Mesendoderm (in vitro differentiated cells): ENCODE data around the gene DSCAML1.

Experiments
- DNase-seq: peaks from one replicate; pipeline ENCODE4 v3.0.0; 2013
- H2AK5ac ChIP-seq: 2 replicates; pipeline ENCODE4 v1.6.1; 2013; ENCODE audit warnings: low read length, inconsistent platforms
- H2BK120ac ChIP-seq: 2 replicates; pipeline ENCODE4 v1.6.1; 2013; ENCODE audit warnings: low read depth, mild to moderate bottlenecking, low read length, moderate library complexity, mixed read lengths
- H2BK15ac ChIP-seq: replicated peaks from 2 replicates; pipeline ENCODE4 v1.6.1; 2013; ENCODE audit warnings: low read depth, mild to moderate bottlenecking, moderate library complexity
- H2BK5ac ChIP-seq: 2 replicates; pipeline ENCODE4 v1.6.1; 2013; ENCODE audit warnings: low read length, inconsistent platforms
- H3K18ac ChIP-seq: 2 replicates; pipeline ENCODE4 v1.6.1; 2013; ENCODE audit warnings: mild to moderate bottlenecking, low read length, mixed read lengths
- H3K23ac ChIP-seq: one replicate; pipeline ENCODE4 v1.6.1; 2013; ENCODE audit warnings: low read length
- H3K27ac ChIP-seq: 2 replicates; pipeline ENCODE4 v1.5.1; 2013; ENCODE audit warnings: low read depth, mild to moderate bottlenecking, inconsistent platforms, low read length, moderate library complexity
- H3K27me3 ChIP-seq: 2 replicates; pipeline ENCODE4 v1.6.1; 2013; ENCODE audit warnings: low read length, control low read depth, mild to moderate bottlenecking, inconsistent platforms; ENCODE audit not compliant: insufficient read depth, poor library complexity
- H3K36me3 ChIP-seq: 2 replicates; pipeline ENCODE4 v1.6.1; 2013; ENCODE audit warnings: low read length, inconsistent platforms; ENCODE audit not compliant: control insufficient read depth, insufficient read depth
- H3K4ac ChIP-seq: one replicate; pipeline ENCODE4 v1.6.1; 2013; ENCODE audit warnings: low read depth, mild to moderate bottlenecking, low read length, moderate library complexity
- H3K4me1 ChIP-seq: 2 replicates; pipeline ENCODE4 v1.6.1; 2013; ENCODE audit warnings: low read depth, low read length, inconsistent platforms; ENCODE audit not compliant: control insufficient read depth
- H3K4me2 ChIP-seq: 2 replicates; pipeline ENCODE4 v1.6.1; 2013; ENCODE audit warnings: low read length
- H3K4me3 ChIP-seq: 2 replicates; pipeline ENCODE4 v1.5.1; 2013; ENCODE audit warnings: mild to moderate bottlenecking, low read length
- H3K56ac ChIP-seq: one replicate; pipeline ENCODE4 v1.6.1; 2013; ENCODE audit warnings: low read length
- H3K79me1 ChIP-seq: 2 replicates; pipeline ENCODE4 v1.6.1; 2013; ENCODE audit warnings: low read length, inconsistent platforms
- H3K79me2 ChIP-seq: 2 replicates; pipeline ENCODE4 v1.6.1; 2013; ENCODE audit warnings: mild to moderate bottlenecking, low read length; ENCODE audit not compliant: control insufficient read depth, insufficient read depth
- H3K9ac ChIP-seq: 2 replicates; pipeline ENCODE4 v1.6.1; 2013; ENCODE audit warnings: low read length, inconsistent platforms
- H4K5ac ChIP-seq: one replicate; pipeline ENCODE4 v1.6.1; 2013; ENCODE audit warnings: low read length
- H4K8ac ChIP-seq: one replicate; pipeline ENCODE4 v1.6.1; 2013; ENCODE audit warnings: low read depth, mild to moderate bottlenecking, control low read depth, low read length, moderate library complexity
- WGBS: extraction: QIAGEN DNeasy Blood & Tissue Kit; methylation state at CpG from one replicate; pipeline ENCODE4 v1.1.7; 2013; ENCODE audit warnings: low lambda C conversion rate, missing lambda C conversion rate; ENCODE audit not compliant: insufficient coverage; ENCODE audit errors: extremely low coverage; 5-methylcytosine and 5-hydroxymethylcytosine counted together

Gene DSCAML1

GRCh38 chr11:117743121-117743815 is 53.7 kb downstream of the DSCAML1 start:
- H3K27me3 ChIP-seq, result no peaks in the 10 kb centered on the region
- no peak overlapping the region for H3K4me2 ChIP-seq
- no peak overlapping the region for H4K5ac ChIP-seq
- no peak overlapping the region for H3K23ac ChIP-seq
- H3K18ac ChIP-seq, result no peak overlapping the region
- H3K56ac ChIP-seq, result no peak overlapping the region
- H3K9ac ChIP-seq, result no peak overlapping the region
- H2BK15ac ChIP-seq, result no peak overlapping the region
- no peak overlapping the region for H3K4me3 ChIP-seq
- no peak overlapping the region for H3K27ac ChIP-seq
- no peaks in the 10 kb centered on the region for H3K4me1 ChIP-seq
- H3K79me1 ChIP-seq, result no peaks in the 10 kb centered on the region
- H3K79me2 ChIP-seq, result no peaks in the 10 kb centered on the region
- H2BK120ac ChIP-seq, result no peak overlapping the region
- no peak overlapping the region for H2AK5ac ChIP-seq
- H3K36me3 ChIP-seq, result no peaks in the 10 kb centered on the region
- DNase-seq, result peak; percentile 58
- no CpG with 5 or more reads among the region's 9 CpGs for WGBS
- no peak overlapping the region for H4K8ac ChIP-seq
- no peak overlapping the region for H3K4ac ChIP-seq
- no peak overlapping the region for H2BK5ac ChIP-seq

GRCh38 chr11:117738246-117738957 is 58.6 kb downstream of the DSCAML1 start:
- Histone ChIP-seq H2AK5ac (no peak overlapping the region), H3K9ac (no peak overlapping the region), H3K27me3 (no peaks in the 10 kb centered on the region), H3K56ac (no peak overlapping the region), H4K8ac (no peak overlapping the region), H3K23ac (no peak overlapping the region), H3K4me1 (peaks cover 2% of the 10 kb centered on the region), H3K79me2 (no peaks in the 10 kb centered on the region), H2BK120ac (no peak overlapping the region), H2BK15ac (no peak overlapping the region), H3K4ac (no peak overlapping the region), H3K79me1 (no peaks in the 10 kb centered on the region), H3K36me3 (no peaks in the 10 kb centered on the region), H3K4me2 (no peak overlapping the region), H3K18ac (no peak overlapping the region), H3K4me3 (no peak overlapping the region), H4K5ac (no peak overlapping the region), H3K27ac (no peak overlapping the region), H2BK5ac (no peak overlapping the region)
- no CpG with 5 or more reads among the region's 8 CpGs for WGBS
- peak; percentile 32 for DNase-seq

GRCh38 chr11:117735350-117735977 is 61.6 kb downstream of the DSCAML1 start:
- no peak overlapping the region for H3K9ac ChIP-seq
- no peak overlapping the region for H3K27ac ChIP-seq
- H3K79me2 ChIP-seq, result no peaks in the 10 kb centered on the region
- H2BK5ac ChIP-seq, result no peak overlapping the region
- DNase-seq, result no peak
- no peak overlapping the region for H3K4me2 ChIP-seq
- no peak overlapping the region for H4K8ac ChIP-seq
- H2BK15ac ChIP-seq, result no peak overlapping the region
- no peak overlapping the region for H3K4ac ChIP-seq
- H3K27me3 ChIP-seq, result no peaks in the 10 kb centered on the region
- no peak overlapping the region for H3K4me3 ChIP-seq
- no peak overlapping the region for H4K5ac ChIP-seq
- no peak overlapping the region for H2AK5ac ChIP-seq
- WGBS, result no CpG with 5 or more reads among the region's 9 CpGs
- H3K36me3 ChIP-seq, result no peaks in the 10 kb centered on the region
- no peaks in the 10 kb centered on the region for H3K79me1 ChIP-seq
- no peak overlapping the region for H3K56ac ChIP-seq
- peaks cover 2% of the 10 kb centered on the region for H3K4me1 ChIP-seq
- no peak overlapping the region for H3K18ac ChIP-seq
- H3K23ac ChIP-seq, result no peak overlapping the region
- H2BK120ac ChIP-seq, result no peak overlapping the region

DNA sequence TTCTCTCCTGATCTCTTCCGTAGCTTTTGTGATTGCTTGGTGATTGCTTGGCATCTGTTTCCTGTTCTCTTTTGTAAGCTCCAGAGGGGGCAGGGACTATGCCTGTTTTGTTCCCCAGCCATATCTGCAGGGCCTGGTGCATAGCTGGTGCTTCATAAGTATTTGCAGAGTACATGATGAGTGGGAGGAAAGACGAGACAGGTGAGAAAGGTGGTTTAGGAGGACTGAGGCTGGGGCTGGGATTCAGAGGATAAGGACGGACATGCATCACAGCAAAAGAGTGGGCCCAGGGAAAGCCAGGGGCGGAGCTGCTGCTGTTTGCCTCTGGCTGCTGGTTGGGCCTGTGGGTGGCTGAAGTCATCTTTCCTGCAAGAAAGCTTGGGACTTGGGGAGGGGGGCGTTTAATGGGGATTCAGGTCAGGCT is 62.4 kb downstream of the DSCAML1 start:
- no peak overlapping the region for H3K4me3 ChIP-seq

DNA sequence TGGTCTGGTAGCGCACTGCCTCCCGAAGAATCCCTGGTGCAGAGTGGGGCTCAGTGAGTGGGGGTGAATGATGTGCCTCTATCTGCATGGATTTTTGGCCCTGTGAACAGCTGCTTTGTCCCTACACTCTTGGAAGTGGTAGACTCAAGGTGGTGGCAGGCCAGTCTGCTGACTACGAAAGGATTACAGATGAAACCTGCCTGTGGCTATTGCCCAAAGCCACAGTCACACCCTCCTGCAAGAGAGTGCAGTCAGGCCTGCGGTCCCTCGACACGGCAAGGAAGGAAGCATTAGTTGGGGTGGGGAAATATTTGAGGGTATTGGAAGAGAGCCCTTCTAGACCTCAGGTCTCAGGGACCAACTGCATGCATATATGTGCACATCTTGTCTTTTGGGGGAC is 63.7 kb downstream of the DSCAML1 start:
- Histone ChIP-seq H4K5ac (no peak overlapping the region), H3K56ac (no peak overlapping the region), H3K27ac (no peak overlapping the region), H3K79me1 (no peaks in the 10 kb centered on the region), H3K23ac (no peak overlapping the region), H3K79me2 (no peaks in the 10 kb centered on the region), H2BK15ac (no peak overlapping the region), H3K27me3 (no peaks in the 10 kb centered on the region), H3K9ac (no peak overlapping the region), H3K36me3 (no peaks in the 10 kb centered on the region), H3K18ac (no peak overlapping the region), H3K4ac (no peak overlapping the region), H3K4me1 (peaks cover 2% of the 10 kb centered on the region), H3K4me3 (no peak overlapping the region), H4K8ac (no peak overlapping the region), H2BK120ac (no peak overlapping the region), H3K4me2 (no peak overlapping the region), H2BK5ac (no peak overlapping the region), H2AK5ac (no peak overlapping the region)
- no CpG with 5 or more reads among the region's 6 CpGs for WGBS
- no peak for DNase-seq

More for the DNA sequence above, 62.4 kb downstream of the DSCAML1 start:
- Histone ChIP-seq H4K8ac (no peak overlapping the region), H3K79me1 (no peaks in the 10 kb centered on the region), H2AK5ac (no peak overlapping the region), H3K36me3 (no peaks in the 10 kb centered on the region), H2BK5ac (no peak overlapping the region), H2BK120ac (no peak overlapping the region), H3K23ac (no peak overlapping the region), H3K56ac (no peak overlapping the region), H4K5ac (no peak overlapping the region), H3K9ac (no peak overlapping the region), H3K4me1 (peaks cover 2% of the 10 kb centered on the region), H3K27ac (no peak overlapping the region), H3K4ac (no peak overlapping the region), H3K18ac (no peak overlapping the region), H3K4me2 (no peak overlapping the region), H3K79me2 (no peaks in the 10 kb centered on the region), H3K27me3 (no peaks in the 10 kb centered on the region), H2BK15ac (no peak overlapping the region)
- DNase-seq, result peak; percentile 27
- WGBS, result no CpG with 5 or more reads among the region's 5 CpGs
